T-helper 1 cell (primary cell): ENCODE results near the gene CNN2.
"Not testable (repeated sequence)": the region's sequence is repeated elsewhere in the genome, so short reads cannot be mapped to it uniquely, and the experiment has no call there.

Experiments used
- DNase-seq, 5 donors: peaks; one replicate each; pipeline ENCODE4 v3.0.0-alpha.2; 2012 to 2020

Gene CNN2

DNA sequence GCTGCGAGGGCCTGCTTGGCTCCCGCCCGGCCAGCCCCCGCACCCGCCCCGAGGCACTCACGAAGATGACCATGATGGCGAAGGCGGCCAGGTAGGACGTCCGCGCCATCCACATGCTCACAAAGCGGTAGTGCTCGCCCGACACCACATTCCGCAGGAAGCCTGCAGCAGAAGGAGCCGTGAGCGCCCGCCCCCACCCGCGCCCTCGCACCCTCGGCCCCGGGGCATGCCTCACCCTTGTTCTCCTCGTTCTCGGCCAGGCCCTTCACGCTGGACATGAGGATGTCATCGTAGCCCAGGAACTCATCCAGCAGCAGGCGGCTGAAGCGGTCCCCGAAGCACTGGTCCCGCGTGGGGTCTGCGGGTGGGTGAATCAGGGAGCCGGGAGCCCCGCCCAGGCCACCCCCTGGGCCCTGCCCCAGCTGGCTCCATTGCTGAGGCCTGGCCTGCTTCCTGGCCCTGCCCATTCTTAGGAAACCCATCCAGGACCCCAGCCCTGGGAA is 14.5 kb upstream of the CNN2 start:
- DNase-seq, result no peak

DNA sequence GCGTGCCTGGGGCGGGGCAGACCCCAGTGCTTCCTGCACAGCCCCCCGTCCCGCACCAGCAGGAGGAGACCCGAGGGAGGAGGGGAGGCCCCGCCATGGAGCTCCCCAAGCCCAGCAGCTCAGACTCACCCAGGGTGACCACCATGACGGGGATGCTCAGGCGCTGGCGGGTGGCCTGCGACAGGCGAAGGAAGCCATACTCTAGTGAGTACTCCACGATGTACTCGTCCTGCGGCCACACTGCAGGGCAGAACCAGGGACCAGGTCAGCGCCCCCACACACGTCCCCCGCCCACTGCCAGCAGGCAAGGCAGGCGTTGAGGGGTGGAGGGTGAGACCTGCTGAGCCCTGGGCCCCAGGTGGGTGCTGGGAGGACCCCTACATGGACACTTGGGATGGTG is 14.1 kb upstream of the CNN2 start:
- no peak for DNase-seq

DNA sequence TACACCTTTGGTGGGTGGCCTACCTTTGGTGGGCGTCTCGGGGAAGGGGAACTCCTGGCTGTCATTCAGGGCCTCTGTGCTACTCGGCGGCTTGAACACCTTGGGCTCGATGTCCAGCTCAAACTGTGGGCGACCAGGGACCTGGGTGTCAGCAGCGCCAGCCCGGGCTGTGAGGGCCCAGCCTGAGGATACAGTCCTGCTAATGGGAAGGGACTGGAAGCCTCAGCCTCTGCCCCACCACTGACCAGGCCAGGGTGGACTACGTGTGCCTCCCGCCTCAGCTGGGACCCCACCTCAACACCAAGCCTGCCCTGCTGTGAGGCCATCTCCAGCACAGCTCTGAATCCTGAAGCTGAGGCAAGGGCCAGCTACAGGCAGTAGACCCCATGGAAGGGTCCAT is 13.2 kb upstream of the CNN2 start:
- no peak for DNase-seq

DNA sequence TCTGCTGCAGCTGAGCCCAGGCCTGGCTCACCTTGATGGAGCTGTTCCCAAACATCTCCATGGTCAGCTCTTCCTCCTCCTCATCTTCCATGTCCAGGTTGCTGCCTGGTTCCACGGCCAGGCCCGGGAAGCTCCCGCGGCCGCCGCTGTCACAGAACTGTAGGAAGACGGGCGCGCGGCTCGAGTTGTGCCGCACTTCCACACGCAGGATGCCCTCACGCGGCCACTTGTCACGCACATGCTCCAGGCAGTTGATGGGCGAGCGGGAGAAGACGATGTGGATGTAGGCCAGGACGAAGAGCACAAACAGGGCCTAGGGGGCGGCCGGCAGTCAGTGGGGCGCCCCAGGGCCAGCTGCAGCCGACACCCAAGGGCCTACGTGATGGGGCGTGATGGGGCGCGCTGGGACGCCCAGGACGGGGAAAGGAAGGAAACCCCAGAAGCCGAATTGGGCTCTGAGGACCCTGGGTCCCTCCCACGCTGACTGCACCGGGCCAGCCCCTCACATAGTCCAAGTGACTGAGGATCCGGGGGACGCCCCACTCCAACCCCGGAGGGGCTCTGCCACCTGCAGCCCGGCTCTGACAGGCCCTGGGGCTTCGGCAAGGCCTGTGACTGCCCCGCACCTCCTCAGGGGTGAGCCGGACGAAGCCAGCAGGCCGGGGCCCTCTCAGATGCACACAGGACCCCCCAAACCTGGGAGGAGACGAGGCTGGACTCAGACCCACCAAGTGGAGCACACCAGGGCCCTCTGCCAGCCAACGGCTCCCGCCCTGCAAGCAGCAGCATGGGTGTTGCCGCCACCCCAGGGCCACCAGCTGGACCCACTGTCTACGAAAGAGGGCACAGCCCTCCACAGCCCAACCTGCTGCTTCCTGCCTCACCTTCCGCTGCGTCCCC is 12.0 kb upstream of the CNN2 start:
- no peak for DNase-seq

DNA sequence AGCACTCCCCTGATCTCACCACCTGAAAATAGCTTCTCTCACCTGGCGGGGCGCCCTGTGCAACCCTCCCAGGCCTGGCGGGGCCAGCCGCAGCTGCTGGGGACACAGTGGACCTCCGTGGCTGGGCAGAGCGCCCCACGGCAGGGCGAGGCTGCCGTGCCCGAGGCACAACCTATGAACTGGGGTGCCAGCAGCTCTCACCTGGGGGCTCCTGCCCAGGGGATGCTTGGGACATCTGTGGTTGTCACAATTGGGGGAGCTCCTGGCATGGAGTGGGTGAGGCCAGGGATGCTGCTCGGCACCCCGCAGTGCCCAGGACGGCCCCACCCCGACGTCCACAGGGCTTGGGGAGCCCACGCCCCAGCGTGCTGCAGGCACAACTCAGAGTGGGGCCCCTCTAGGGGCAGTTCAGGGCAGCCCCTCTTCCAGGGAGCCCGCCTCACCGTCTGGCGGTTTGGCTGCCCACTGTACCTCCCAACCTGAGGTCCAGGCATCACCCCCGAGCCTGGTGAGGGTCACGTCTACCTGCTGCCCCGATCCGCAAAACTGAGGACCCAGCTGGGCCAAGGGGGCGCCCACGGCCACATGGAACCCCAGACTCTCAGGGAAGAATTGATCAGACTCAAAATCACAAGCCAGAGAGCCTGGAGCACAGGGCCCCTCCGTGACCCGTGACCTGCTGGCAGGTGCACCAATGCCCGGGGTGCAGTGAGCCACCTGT is 11.2 kb upstream of the CNN2 start:
- no peak for DNase-seq

DNA sequence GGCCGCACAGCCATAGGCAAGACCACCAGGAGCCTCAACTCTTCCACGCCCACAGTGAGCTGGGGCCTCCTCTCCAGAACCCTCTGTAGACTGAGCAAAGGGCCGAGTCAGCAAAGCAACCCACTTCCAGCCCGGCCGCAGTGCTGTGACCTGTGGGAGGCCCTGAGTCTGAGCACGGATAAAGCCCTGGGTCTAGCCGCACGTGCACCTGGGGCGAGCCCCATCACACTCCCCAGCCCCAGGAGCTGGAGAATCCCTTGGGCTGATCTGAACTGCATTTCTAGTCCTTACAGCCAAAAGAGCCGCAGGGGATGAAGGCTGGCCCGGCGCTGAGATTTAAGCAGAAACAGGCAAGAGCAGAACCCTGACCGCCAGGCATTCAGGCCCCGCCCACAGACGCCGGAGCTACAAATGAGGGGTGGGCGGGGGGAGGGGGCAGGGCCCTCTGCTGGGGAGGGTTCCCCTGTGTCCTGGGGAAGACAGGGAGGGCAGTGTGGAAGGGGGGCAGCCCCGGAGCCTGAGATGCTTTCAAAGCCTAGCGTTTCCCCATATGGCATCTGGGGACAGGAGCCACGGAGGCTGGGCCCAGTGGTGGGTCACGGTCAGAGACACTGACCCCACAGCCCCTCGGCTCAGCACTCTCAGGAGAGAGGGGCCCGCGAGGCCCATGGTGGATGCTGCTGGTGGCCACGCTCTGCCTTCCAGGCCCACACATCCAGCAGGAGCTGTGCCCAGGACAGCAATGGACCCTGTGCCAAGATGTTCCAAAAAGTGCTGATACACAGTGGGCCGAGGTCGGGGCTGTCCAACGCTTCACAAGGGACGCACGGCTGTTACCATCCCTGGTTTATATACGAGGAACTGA is 10.4 kb upstream of the CNN2 start:
- no peak for DNase-seq

DNA sequence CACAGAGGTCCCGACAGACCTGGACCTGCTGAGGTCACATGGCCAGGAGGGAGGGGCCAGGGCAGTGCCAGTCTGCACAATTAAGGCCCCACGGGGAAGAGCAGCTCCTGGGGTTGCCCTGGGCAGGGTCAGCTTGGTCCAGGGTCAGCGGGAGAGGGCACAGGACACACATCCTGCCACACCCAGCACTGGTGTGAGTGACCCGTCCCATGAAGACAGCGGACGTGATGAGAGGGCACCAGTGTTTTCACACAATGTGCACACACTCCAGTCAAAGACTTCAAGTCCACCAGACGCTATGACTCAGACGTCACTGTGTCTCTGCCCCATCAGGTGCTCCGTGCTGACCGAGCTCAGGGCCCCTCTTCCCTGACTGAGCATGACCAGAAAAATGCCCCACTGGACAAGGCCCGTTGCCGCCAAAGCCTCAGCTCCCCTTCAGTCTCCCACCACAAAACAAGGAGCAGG is 9.7 kb upstream of the CNN2 start:
- no peak for DNase-seq

DNA sequence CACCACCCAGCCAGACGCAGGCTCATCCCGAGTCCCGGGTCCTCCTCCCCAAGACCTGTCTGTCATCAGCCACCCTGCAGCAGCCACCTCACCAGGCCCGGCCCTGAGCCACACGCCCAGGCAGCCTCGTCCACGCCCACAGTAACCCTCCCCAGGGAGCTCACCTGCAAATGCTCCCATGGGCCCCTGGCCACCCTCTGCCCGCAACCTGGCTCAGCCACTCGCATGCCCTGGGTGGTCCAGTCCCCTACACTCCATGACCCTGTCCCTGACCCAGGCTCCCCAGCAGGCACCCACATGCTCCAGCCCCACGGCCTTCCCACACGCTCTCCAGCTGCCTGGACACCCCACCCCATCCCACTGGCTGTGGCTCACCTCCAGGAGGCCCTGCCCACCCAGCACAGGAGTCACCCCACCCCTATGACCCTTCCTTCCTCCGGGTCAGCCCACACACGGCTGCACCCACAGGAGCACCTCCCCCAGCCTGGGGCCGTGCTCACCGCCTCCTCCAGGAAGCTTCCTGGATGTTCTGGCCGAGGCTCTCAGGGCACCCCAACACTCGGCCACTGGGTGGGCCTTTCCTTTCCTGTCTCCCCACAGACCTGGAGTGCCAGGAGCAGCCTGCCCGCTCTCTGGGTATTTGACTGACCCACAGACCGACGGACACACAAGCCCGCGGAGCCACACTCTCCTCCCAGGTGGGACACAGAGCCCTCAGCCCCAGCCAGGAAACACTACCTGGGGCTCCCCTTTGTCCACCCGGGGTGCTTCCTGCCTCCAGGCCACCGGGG is 9.1 kb upstream of the CNN2 start:
- no peak for DNase-seq

DNA sequence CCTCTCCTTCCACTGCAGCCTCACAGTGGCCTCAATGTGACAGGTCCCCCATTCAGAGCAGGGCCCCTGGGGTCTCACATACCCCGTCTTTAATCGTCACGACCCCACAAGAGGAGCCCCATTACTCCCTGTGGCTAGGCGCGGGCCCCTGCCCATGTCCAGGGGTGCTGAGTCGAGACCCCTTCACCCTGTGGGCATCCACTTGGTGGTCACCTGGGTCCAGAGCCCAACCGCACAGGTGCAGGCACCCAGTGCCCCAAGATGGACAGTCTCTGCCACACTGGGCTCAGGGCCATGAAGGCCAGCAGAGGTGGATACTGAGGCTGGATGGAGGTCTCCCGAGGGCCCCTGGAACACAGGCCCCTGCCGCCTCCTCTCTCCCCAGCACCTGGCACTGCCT is 8.5 kb upstream of the CNN2 start:
- no peak for DNase-seq

DNA sequence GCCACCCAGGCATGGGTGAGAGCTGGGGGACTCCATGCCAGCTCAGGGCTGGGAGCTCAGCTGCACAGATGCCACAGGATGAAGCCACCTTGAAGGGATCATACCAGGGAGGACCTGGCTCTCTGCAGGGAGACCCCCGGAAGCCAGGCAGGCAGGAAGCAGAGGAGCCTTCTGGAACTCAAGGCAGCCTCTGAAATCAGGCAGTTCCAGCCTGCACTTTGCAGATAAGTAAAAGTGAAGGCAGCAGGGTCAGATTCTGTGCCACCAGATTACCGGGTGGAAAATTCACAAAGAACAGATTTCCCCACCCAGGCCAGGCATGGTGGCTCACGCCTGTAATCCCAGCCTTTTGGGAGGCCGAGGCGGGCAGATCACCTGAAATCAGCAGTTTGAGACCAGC is 8.0 kb upstream of the CNN2 start:
- DNase-seq, result no peak

DNA sequence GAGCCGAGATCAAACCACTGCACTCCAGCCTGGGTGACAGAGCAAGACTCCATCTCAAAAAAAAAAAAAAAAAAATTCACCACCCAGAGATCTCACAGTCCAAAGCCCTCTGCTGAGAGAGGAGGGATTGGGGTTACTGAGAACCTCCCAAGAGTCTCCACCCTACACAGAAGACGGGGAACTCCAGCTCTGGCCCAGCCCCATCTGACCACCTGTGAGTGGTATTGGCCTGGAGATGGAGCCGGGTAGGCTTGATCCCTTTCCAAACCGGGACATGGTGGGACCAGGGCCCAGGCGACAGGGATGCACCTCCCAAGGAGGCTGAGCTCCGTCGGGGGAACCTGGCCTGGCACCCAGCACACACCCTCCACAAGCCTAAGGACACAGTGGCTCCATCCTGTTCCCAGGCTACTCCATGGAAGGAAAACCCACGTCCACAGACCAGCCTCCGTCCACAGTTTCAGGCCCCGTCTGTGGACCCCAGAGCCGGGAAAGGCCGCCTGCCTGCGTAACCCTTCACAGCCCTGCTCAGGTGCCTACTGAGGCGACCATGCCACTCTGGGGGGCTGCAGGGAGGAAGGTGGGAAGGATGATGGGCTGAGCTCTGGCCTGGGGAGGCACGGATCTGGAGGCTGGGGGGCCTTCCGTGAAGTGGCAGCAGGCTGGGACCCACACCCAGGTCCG is 7.3 kb upstream of the CNN2 start:
- DNase-seq, result no peak

DNA sequence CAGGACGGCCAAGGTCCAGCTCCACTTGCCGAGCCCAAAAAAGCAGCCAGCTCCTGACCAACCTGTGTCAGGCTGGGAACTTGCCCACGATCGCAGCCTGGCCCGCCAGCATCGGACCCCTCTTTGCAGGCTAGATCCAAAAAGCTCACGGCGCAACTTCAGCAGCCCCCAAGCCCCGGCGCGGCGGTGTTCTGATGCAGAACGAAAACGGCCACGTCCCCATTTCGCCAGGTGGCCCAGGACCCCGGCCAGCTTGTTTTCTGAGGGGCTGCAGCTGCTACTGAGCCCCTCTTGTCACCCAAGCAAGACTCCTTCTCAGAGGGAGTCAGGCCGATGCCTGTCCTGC is 6.8 kb upstream of the CNN2 start:
- no peak for DNase-seq

DNA sequence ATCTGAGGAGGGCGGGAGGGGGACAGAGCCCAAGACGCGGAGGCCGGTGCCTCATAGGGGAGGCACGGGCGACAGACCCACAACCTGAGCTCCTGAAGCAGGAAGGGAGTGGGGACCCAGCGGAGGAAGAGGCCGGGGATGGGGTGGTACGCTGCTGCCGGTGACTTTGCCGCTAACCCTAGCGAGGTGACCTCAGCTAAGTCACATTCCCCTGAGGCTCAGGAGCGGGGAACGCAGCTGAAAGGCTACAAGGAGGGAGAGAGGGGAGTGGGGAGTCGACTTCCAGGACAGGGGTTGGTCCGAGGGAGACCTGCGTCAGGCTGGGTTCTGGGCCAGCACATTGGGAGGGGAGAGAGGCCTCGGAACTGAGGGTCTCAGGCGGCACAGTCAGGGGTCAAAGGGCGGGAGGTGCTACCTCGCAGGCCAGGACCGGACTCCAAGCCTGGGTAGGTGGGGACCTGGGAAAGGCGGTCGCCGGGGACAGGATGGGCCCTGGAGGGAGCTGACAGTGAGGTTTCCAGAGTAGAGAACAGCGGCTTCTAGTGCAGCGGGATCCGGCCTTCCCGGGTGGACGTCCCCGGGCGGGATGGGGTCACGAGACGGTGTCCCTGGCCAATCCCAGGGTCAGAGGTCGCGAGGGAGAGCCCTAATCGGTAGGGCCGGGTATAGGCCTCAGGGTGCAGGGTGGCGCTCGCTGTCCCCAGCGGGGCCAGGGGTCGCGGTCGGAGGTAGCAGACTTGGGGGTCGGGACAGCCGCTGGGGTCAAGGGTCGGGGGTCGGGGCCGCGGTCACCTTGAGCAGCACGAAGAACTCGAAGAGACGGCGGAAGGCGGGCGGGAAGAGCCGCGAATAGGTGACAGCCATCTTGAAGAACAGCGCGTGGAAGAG is 6.2 kb upstream of the CNN2 start:
- peak in 2 of 5 donors; percentile 41 to 45 for DNase-seq

DNA sequence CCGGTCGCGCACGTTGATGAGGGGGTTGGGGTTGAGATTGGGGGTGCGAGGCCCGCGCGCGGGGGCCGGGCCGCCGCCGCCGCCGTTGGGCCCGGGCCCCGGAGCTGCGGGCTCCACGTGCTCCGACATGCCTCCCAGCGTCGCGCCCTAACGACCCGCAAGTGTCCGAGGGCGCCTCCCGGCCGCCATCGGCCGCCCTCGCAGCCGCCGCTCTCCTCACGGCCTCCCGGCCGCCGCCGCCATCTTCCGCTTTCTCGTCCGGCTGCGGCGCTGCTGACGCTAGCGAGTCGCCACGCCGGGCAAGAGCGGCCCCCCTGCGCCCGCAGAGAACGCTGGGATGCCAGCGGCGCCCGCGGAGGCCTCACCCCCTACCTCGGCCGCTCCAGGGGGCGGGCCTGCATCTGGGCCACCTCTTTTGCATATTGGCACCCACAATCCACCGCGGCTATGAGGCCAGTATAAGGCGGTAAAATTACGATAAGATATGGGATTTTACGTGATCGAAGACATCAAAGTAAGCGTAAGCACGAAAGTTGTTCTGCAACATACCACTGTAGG is 5.5 kb upstream of the CNN2 start, which contains the start of gene TMEM259:
TMEM259 (minus strand) TSS at position 256 of the 558 bp plus-strand sequence; CDS start at position 129, 127 bp downstream.
- peak; percentile 96 to 98 (median 97) for DNase-seq

DNA sequence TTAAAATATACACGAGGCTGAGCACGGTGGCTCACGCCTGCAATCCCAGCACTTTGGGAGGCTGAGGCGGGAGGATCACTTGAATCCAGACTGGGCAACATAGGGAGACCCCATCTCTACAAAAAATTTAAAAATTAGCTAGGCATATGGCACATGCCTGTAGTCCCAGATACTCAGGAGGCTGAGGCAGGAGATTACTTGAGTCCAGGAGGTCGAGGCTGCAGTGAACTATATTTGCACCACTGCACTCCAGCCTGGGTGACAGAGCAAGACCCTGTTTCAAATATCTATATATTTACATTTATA is 2.6 kb upstream of the CNN2 start:
- not testable (repeated sequence) for DNase-seq

DNA sequence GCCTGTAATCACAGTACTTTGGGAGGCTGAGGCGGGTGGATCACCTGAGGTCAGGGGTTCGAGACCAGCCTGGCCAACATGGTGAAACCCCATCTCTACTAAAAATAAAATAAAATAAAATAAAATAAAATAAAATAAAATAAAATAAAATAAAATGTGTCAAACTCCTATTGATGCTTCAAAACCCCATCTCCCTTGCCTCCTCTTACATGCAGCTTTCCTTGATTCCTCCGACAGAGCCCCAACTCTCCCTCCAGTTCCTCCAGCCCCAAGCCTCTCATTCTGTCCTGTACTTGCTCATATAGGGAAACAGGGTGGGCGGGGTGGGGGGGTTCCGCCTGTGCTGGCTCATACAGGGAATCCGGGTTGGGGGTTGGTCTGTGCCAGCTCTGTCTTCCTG is 1.3 kb upstream of the CNN2 start:
- DNase-seq, result not testable (repeated sequence)

DNA sequence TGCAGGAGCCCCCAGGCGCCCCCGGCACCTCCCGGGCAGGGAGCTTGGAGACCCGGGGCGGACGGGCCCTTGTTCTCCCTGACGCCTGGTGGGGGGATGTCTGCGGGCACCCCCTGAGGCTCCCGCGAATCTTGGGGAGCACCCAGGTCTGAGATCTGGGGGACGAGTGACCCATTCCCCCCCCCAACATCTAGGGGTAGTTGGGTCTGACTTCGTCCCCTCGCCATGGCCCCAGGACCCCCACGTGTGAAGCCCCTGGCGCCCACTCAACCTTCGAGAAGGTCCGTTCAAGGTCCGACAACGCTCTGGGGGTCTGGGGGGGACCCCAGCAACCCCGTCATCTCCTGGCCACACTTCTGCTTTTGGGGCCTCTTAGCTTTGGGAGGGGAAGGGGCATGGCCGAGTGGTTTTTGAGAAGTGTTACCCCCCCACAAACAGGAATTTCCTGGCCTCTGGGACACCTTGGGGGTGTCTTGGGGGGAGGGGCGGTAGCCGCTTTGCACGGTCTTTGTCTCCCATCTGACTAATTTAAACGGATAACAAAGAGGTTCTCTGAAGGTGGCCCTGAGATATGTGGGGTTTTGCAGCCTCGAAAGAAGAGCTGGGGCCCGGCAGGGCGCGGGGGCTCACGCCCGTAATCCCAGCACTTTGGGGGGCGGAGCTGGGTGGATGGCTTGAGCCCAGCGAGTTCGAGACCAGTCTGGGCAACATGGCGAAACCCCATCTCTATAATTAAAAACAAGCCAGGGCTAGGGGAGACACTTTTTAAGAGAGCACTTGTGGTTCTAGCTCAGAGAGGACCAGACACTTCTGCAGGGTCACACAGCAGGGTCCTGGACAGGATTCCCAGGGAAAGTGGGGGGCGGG is 608 bp downstream of the CNN2 start:
- peak in 1 of 5 donors; percentile 52 for DNase-seq

DNA sequence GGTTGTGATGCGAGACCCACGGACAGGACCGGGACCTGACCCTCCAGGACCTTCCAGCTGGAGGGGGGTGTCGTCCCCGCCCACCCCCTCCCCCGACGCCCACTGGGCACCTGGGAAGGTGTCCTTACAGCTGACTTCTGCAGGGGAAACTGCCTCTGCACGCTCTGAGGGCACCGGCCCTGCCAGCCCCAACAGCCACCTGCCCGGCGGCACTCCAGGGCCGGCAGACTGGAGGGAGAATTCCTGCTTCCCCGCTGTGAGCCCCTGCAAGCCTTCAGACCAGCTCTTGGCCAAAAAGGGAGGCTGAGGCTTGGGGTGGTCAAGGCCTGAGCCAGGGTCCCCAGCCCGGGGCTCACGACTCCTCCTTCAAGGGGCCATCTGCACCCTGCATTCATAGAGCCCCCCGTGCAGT is 1.2 kb downstream of the CNN2 start:
- no peak for DNase-seq
